G401 (cell line): ENCODE data around the gene NKX1-2. TPM values are rescaled to one million over a fixed set of nuclear protein-coding genes. Genes with fewer than 3 reads are reported as not detected.

Experiments used
- DNase-seq: peaks from one replicate; pipeline ENCODE4 v3.0.0-alpha.2; 2015; ENCODE audit warnings: low spot score
- in situ Hi-C: cut with HindIII; loops from 2 replicates; pipeline ENCODE4 v1.10.0; 2016; ENCODE audit warnings: low sequenced_read_pairs, mixed read lengths
- total RNA-seq: library from RNA; depleted of rRNA; stranded (reverse); fragments of >200 nt; shearing (Covaris generic); gene quantifications from 2 replicates; pipeline ENCODE4 v1.2.3, GENCODE V29; 2014

The NKX1-2 gene
- total RNA-seq, 1 experiment from 2014 or later = 0.68 TPM

DNA sequence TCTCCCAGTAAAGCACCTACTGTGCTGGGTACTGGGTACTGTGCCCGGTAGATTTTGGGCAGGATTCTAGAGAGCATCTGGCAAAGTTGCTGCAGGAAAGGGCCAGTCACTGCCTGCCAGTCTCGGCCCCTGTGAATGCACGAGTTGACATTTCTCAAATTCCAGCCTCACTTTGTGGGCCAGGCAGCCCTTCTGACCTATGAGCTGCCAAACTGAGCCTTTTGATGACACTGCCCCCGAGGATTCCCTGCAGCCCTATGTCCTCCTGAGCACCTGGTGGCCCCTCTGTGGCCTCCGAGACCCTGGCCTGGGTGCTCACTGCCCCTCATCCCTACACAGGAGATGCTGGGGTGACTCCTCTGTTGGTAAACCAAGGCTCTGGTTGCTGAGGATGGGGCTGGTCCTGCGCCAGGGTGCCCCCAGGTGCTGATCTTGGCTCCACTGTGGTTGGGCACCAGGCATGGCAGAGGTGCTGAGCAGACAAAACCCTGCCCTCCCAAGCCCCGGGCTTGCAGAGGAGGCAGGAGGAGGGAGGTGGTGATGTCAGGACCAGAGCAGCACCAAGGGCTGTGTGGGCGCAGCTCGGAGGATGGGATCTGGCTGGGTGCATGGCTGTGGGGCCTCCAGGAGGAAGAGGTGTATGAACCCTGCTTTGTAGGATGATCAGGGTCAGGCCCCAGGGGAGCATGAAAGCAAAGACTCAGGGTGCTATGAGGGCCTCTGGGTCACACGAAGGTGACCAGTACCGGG, 28.0 kb upstream of the NKX1-2 start:
- DNase-seq = no peak
- in situ Hi-C loops = no loop called here

DNA sequence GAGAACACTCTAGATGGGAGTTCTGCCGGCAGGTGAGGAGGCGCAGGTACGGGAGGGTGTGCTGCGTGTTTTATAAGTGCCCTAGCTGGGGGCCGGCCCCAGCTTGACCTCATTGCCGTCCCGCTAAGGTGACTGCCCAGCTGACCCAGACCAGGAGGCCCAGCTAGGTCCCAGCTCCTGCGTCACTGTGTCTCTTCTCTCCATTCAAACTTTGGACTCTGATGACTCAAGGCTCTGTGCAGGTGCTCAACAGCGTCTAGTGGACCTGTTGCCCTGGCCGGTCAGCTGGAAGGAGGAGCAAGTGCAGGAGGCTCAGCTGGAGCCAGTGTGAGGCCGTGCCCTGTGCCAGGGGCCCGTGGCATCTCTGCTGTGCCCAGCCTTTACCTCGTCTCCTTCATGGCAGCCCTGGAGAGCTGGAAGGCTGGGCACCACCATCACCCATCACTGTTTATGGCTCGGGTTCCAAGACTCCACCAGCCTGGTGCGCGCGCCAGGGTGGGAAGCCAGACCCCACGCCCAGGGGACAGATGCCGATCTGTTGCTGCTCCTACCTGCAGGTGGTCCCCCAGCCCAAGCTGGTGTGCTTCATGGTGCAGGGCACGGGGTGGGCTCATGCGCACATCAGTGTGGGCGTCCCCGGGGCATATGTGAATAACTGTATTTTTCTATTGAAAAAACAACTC, 26.3 kb upstream of the NKX1-2 start:
- DNase-seq = no peak
- in situ Hi-C loops = no loop called here

- in situ Hi-C loops = no loop called here
- no peak for DNase-seq
Measured at GRCh38 chr10:124474514-124475070, 24.8 kb upstream of the NKX1-2 start.

DNA sequence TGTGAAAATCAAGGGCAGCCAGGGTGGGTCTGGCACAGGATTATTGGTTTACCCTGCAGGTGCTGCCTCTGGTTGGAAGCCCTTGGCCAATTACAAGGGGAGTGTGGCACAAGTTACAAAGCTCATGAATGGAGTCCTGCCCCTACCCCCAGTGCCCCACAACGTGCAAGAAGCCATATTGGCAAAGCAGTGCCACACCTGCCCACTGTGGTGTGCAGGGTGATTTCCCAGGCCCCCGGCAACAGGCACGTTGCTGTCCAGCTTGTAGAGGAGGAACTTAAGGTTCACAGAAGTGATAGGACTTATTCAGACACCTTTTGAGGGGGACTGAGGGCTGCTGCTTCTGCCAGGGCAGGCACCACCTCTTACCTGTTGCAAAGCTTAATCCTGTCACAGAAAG, 23.2 kb upstream of the NKX1-2 start:
- in situ Hi-C loops = no loop called here
- DNase-seq = no peak

- DNase-seq = no peak
- in situ Hi-C loops = no loop called here
Measured at GRCh38 chr10:124472071-124472470, 22.2 kb upstream of the NKX1-2 start.

DNA sequence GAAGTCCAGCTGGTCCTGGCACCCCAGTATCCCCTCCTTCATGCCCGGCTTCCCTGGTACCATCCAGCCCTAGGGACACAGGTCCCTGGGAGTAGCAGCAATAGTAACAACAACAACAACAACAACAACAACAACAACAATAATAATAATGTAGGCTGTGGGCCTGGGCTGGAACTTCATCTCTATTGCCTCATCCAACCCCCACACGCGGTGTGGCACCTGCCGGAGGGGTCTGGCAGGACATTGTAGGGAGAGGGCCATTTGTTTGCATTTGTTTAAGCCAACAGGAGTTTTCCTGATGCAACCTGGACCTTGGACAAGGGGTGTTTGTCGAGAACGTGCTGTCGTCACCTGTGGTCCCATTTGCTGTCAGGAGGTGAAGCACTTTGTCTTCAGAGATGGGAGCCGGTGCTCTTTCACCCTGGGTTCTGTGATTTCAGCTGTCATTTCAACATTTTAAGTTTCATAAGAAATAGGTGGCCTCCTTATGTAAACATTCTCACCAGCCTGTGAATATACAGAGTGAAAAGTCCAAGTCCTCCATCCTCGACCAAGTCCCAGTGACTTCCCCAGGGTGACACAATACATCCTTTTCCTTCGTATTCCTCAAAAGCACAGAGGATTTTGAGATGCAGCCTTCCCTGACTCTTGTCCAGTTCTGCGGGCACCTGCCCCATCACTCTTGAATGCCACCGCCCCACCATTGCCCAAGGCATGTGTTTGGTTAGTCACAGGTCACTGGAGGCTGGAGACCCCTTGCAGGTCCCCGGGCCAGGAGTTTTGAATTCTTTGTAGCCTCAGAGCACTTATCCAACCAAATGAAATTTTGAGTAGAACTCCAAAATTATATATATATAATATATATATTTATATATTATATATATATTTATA, 21.0 kb upstream of the NKX1-2 start:
- DNase-seq = no peak
- in situ Hi-C loops = no loop called here

- DNase-seq = no peak
- in situ Hi-C loops = no loop called here
Measured at GRCh38 chr10:124469956-124470484, 20.2 kb upstream of the NKX1-2 start.

GRCh38 chr10:124468624-124469023, 18.8 kb upstream of the NKX1-2 start:
- no peak for DNase-seq
- in situ Hi-C loops = no loop called here

DNA sequence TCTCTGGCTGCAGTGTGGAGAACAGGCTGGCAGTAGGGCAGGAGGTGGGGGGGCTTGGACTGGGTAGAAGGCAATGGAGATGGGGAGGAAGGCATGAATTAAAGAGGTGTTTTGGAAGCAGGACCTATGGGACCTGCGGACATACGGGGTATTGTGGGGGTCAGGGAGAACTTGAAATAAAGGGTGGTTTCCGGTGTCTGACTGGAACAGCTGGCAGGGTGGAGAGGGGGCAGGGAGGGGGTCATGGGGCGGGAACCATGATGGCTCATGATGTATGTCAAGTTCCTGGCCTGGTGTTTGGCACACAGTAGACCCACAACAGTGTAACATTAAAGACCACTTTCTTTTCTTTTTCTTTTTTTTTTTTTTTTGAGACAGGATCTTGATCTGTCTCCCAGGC, 17.3 kb upstream of the NKX1-2 start:
- in situ Hi-C loops = no loop called here
- DNase-seq = no peak

DNA sequence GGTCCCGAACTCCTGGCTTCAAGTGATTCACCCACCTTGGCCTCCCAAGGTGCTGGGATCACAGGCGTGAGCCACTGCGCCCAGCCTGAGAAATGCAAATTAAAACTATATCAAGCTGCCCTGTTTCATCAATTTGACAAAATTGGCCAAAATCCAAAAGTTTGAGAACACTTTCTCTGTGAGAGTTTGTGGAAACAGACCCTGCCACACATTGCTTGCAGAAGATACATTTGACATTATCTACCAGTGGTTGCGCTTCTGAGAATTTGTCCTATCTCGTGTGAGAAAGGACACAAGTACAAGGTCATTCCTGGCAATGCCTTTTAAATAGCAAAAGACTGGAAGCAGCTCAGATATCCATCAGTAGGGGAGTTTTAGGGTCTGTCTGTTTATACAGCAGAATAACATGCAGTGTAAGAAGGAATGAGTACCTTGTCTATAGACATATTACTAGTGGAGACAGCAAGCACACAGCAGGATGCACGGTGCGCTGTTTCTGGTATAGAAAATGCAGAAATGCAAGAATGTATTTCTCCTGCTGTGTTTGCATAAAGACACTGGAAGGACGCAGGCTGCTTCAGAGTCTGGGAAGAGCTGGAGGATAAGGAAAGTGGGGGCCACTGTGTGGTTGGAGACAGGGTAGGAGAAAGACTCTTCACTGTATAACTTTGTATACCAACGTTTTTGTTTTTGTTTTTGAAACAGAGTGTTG, 16.1 kb upstream of the NKX1-2 start:
- in situ Hi-C loops = no loop called here
- no peak for DNase-seq

- DNase-seq = no peak
- in situ Hi-C loops = no loop called here
Measured at GRCh38 chr10:124465003-124465776, 15.4 kb upstream of the NKX1-2 start.

- no peak for DNase-seq
- in situ Hi-C loops = no loop called here
Measured at GRCh38 chr10:124464028-124464965, 14.5 kb upstream of the NKX1-2 start.

GRCh38 chr10:124462348-124462695, 12.5 kb upstream of the NKX1-2 start:
- DNase-seq = no peak
- in situ Hi-C loops = no loop called here

GRCh38 chr10:124461642-124462347, 12.0 kb upstream of the NKX1-2 start, which contains the start of gene LHPP:
Gene LHPP (plus strand): TSS chr10:124461823. CDS start chr10:124461863, 40 bp downstream.
- peak; percentile 83 for DNase-seq
- in situ Hi-C loops = no loop called here

DNA sequence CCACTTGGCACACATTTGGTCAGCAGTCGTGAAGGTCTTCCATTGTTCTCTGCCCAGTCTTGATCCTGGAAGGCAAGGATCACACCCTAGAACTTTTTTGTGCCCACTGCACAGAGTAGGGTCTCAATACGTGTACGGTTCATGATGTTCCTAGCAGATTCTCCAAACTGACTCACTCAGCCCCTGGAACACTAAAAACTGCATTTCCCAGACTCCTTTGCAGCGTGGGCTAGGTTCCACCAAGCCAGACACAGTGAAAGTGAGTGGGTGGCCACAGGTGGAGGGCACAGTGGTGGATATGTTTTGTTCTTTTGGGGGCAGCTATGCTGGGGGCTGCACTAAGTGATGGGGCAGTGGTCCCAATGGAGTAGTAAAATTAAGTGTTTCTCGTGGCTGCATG, 10.3 kb upstream of the NKX1-2 start:
- no peak for DNase-seq
- in situ Hi-C loops = no loop called here

- in situ Hi-C loops = no loop called here
- no peak for DNase-seq
Measured at GRCh38 chr10:124459395-124459794, 9.6 kb upstream of the NKX1-2 start.
